IPS DF 19.7 (cell line): ENCODE data around the gene ST6GALNAC4.

Source experiments
- DNase-seq: peaks from one replicate; pipeline ENCODE4 v3.0.0-alpha.2; 2013; ENCODE audit warnings: low read depth, low spot score

ST6GALNAC4 gene, protein sequence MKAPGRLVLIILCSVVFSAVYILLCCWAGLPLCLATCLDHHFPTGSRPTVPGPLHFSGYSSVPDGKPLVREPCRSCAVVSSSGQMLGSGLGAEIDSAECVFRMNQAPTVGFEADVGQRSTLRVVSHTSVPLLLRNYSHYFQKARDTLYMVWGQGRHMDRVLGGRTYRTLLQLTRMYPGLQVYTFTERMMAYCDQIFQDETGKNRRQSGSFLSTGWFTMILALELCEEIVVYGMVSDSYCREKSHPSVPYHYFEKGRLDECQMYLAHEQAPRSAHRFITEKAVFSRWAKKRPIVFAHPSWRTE

DNA sequence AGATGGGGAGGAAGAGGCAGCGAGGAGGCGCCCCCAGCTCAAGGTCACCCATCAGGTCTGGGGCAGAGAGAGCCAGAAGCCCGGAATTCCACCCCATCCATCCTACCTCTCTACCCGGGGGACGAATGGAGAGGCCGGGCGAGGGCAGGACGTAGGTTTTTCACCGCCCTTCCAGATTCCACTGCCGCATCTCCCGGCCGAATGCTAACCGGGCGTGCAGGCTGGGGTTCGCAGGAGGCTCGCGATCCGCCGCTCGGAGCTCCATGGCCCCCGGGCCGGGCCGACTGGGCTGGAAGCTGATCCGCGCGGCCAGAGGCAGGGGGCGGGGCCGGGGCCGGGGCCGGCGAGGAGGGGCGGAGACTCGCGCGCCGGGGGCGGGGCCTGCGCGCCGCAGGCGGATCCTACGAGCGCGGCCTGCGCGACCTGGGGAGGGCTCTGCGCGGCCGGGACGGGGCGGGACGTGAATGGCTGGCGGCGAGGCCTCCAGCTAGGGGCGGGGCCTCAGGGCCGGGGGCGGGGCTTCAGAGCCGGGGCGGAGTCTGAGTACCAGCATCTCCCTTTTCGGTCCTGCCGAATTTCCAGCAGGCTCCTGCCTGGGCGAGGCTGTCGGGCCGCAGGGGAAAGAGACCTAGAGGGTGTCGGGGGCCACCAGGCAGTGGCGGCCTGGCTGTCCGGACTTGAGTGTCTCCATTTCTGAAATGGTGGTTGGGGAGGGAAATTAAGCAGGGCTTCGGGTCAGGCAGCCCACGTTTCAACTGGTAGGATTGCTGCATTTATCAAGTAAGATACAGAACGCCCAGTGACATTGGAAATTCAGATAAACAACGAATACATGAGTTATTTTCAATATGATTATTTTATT lies at the start of gene ST6GALNAC4:
Gene ST6GALNAC4, minus strand, starts transcription at position 322 of the 862 bp plus-strand sequence. CDS start 622 bp downstream, outside the sequence.
- DNase-seq = no peak

DNA sequence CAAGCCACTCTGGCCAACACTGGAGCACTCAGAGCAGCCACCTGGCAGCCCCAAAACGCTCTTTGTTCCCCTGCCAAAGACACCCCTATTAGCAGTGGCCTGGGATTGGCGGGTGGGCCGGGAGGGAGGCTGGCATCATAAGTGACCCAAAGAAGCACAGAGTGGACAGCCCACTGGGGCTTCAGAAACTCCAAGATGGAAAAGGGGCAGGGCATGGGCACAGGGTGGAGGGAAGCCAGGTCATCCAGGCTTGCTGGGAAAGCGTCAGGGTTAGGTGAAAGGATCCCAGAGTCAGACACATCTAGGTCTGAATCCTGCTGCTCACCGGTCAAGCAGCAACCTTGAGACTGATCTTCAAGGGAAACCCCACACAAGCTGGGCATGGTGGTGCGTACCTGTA lies 49.1 kb upstream of the ST6GALNAC4 start:
- DNase-seq = no peak

DNA sequence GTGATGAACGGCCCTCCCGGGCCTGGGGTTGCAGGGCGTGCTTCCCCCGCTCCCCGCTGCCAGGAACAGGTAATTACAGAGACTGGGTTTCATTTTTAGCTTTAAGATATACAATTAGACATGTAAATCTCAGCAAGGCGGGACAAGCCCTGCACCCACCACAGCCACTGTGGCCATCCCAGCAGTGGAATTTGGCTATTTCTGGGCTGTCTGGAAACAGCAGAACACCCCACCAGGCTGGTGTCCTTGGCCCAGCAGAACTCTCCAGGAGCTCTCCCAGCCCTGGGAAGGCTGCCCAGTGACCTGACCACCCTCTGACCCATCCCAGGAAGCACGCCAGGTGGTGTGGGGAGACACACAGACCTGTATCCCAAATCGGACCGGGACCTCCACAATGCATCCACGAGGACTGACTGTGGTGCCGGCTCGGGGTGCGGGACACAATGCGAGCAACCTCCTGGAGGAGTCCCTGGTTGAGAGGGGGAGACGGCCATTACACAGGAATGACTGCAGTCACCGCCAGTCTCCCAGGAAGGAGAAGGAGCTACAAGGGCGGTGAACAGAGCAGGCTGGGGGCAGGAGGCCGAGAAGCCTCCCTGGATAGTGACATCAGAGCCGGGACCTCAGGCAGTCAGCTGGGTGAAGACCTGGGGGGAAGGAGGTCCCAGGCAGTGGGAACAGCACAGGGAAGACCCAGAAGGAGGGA lies 46.7 kb upstream of the ST6GALNAC4 start:
- no peak for DNase-seq

DNA sequence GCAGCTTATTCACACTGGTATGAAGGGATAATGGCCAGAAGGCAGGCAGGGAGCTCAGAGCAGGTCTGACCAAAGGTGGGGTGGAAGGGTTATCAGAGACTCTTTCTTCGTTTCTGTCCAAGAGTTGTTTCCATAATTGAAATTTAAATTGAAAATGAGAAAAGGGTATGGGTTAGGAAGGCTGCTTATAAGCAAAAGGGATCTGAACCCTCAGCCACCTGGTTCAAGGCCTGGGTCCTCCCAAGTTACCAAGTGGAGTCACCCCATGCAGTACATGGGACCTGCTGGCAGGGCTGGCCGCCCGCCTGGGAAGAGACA lies 46.2 kb upstream of the ST6GALNAC4 start:
- DNase-seq = no peak

DNA sequence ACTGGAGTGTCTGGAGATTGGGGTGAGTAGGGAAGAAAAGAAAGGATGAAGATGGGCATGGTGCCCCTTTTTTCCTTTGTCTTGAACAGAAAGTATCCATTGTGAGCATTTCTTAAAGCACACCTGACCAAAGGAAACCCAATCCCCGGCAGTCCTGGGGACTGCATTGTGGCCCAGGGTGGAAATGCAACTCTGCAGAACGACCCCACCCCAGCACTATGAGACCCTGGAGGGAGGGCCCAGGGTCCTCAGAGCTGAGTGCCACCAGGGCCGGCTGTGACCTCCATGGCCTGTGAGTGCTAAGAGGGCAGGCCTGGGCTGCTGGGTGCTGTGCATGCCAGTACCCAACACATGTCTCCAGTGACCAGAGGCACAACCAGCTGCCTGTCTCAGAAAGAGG lies 45.4 kb upstream of the ST6GALNAC4 start:
- no peak for DNase-seq

DNA sequence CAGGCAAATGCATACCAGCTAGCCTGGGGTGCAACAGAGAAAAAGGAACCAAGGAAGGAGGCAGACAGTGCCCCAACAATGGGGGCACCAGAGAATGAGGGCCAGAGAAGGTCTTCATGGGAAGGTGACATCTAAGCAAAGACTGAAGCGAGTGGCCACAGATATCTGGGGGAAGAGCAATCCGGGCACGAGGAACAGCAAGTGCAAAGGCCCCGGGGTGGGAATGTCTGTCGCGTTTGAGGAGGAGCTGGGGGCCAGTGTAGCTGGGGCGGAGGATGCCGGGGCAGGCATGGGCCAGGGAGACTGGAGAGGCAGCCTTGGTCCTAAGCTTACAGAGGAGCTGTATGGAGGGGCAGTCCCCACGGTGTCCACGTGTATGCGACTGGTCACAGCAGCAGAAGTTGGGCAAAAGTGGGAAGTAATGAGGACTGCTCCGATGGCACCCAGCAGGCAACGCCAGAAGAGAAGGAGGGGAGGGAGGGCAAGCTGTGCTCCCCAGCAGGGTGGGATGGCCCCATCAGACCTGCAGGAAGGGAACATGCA lies 44.8 kb upstream of the ST6GALNAC4 start:
- no peak for DNase-seq

DNA sequence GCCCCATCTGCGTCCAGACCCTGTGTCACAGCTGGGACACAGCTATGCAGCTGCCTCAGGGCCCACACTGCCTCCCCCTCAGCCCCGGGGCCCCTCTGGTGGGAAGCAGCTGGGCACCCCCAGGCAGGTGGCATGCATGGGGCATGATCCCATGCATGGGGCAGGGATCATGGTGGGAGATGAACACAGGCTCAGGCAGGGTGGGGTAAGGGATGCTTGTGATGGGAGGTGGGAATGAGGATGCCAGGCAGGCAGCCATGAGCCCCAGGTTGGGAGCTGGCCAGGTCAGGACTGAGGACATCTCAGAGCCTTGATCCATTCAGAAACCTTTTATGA lies 44.3 kb upstream of the ST6GALNAC4 start:
- DNase-seq = no peak

DNA sequence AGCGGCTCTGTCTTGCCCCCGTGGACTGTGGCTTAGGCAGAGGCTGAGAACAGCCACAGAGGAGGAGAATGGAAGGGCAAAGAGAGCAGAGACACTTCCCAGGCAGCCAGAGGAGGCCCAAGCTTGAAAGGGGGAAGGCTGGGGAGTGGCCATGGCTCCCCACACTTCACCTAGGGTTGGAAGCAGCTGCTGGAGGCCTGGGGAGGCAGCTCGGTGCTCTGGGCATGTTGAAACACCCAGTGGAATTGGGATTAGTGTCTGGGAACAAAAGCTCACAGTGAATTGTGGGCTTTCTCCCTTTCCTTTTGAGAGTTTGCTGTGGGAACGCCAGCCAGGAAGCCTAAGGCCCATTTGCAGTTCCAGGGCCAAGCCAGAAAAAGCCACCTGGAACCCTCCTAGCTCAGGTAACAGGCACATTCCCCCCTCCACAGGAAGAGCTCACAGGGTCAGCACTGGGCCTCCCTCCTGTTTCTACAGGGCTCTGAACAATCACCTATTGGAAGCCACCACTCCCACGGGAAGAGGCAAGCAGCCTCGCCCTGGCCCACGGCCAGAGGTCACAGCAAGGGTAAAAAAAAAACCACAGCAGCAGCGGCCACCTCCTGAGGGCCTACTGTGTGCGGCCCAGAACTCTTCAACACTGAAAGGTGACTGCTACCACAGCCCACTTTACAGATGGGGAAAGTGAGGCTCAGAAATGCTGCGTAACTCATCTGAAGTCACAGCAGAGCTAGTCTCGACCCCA lies 43.7 kb upstream of the ST6GALNAC4 start:
- DNase-seq = no peak

DNA sequence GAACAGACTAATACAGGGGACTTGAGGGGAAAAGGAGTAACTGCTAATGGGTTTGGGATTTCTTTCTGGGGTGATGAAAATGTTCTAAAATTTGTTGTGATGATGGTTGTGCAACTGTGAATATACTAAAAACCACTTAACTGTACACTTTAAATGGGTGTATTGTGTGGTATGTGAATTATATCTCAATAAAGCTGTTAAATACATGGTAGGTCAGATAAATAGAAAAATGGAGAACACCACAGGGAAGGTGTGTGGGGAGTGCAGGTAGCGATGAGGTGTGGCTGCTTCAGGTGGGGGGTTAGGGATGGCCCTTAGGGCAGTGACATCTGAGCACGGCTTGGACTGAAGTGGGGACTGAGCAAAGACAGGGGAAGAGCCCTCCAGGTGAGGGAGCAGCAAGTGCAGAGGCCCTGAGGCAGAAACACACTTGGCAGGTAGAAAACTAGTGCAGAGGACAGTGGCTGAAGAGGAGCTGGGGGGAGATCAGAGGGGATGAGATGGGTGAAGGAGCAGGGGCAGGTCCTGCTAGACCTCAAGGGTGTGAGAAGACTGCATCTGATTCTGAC lies 43.1 kb upstream of the ST6GALNAC4 start:
- no peak for DNase-seq

DNA sequence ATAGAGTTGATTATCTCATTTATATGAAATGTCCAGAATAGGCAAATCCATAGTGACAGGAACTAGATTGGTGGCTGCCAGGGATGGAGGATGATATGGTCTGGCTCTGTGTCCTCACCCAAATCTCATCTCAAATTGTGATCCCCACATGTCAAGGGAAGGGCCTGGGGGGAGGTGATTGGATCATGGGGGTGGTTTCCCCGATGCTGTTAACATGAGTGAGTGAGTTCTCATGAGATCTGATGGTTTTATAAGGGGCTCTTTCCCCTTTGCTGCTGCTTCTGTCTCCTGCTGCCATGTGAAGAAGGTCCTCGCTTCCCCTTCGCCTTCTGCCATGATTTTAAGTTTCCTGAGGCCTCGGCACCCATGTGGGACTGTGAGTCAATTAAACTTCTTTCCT lies 42.6 kb upstream of the ST6GALNAC4 start:
- no peak for DNase-seq

DNA sequence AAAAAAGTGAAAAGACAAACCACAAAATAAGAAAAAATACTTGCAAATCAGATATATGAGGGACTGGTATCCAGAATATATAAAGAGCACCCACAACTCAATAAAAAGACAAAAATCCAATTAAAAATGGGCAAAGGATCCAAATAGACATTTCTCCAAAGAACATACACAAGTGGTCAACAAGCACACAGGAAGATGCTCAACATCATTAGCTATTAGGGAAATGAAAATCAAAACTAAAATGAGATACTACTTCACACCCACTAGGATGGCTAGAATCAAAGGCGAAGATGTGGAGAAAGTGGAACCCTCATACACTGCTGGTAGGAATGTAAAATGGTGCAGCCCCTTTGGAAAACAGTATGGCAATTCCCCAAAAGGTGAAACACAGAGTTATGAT lies 41.9 kb upstream of the ST6GALNAC4 start:
- DNase-seq = no peak

DNA sequence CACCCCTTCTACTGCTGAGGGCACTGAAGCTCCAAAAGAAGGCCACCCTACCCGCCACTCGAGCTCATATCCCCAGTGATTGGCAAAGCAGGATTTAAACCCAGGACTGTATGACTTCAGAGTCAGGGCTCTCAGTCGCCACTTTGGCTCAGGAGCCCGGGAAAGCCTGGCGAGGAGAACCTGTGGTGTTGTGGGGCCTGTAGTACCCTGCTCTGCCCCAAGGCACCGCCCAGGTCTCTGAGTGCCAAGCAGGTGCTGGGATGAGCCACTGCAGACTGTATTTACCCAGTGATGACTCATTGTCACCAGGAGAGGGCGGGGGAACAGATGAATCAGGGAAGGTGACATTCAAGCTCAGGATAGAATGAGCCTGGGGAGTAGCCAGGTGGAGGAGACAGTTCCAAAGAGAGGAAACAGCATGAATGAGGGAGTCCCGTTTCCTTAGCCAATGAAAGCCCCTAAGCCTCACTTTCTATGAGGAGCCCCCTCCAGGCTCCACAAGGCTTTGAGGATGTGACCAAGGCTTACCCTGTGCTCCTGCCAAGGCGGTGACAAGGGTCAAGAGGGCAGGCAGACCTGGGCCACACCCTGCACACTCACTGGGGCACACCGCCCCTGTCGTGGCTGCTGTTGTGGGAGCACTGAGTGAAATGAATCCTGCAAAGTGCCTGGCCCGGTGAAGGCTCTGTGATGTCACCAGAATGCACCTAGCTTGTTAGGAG lies 38.6 kb upstream of the ST6GALNAC4 start:
- peak; percentile 88 for DNase-seq

DNA sequence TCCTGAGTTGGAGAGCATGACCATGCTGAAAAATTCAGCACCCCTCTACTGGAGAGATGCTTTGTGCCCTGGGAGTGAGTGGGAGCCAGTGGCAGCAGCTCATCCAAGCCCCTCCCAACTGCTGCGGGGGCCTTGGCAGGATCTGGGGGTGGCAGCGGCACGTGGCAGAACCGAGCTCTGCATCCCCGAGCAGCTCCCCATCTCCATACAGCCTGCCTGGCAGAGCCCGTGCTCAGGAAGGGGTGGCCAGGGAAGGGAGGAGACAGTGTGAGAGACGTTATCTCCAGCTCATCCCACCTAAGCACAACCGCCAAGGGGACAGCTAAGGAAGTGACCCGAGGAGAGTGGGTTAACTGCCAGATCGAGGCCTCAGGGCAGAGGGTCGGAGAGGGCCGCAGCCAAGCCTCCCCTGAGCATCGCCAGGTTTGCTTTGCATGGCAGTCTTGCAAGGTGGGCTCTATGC lies 38.0 kb upstream of the ST6GALNAC4 start:
- DNase-seq = no peak

DNA sequence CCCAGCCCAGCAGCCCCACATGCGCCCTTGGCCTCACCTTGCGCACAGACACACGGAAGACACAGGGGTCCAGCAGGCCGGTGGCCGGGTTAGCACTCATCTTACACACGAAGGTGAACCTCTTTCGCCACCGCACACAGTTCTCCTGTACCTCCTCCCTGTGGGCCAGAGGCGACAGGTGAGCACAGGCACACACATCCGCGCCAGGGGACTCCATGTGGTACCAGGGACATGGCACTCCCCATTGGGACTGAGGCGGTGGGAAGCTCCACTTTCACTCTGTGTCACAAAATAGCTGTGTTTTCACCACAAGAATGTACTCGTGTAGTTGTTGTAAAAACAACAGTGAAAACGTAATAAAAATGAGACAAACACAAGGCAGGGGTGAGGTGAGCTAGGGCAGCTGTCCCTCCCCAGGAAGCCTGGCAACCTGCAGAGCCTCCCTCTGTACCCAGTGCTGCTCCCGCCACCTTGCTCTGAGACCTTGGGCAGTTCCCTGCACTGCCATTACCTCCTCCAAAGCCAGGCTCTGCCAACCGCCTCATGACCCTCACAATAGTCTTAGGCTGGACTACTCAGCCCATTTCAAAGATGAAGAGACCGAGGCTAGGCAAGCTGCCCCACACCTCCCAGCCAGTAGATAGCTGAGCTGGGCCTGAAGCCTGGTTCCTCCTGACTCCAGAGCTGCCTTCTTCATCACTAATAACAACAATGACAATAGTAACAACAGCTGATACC lies 37.1 kb upstream of the ST6GALNAC4 start:
- DNase-seq = no peak

DNA sequence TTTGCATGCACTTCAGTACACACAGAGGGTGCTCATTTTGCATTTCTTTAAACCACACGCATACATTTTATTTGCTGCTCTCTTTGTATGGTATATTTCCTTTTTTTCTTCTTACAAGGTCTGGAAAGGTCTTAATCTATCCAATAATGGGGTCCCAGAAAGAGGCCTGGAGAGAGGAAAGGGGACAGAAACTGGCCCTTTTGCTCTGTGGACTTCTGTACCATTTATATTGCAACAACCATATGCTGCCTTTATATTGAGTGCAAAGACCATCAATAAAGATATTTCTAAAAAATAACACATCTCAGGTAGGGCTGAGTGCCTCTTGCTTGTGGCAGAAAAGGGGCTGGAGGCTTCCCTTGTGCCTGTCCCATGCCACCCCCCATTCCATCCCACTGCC lies 36.3 kb upstream of the ST6GALNAC4 start:
- no peak for DNase-seq

DNA sequence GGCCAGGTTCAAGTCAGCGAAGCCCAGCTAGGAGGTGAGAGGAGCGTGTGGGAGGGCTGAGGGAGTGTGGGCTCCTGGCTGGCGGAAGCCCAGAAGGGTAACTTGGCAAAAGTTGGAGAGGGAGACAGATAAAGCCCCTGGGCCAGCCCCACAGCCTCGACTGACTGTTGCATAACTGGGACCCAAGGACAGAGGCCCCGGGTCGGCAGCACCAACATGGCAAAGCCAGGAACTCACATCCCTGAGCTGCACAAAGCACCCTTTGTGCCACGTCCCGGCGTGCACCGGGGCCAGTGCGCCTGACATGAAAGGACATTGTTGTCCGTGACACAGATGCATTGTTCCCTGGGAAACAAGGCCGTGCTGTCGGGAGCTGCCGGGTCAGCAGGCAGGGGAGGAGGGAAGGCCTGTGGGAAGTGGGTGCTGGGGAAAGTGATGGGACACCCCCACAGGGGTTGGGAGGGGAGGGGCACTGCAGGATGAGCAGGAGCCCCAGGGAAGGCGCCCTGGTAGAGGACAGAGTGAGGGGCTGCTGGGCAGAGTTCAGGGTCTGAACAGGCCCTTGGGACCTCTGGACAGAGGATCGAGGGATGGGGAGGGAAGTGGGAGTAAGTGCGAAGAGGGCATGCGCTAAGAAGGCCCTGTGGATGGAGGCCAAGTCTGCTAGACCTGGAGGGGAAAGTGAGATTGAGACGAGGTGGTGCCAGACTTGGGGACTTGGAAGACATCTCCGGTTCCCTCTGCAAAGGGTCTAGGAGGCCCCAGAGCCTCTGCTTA lies 33.9 kb upstream of the ST6GALNAC4 start:
- no peak for DNase-seq

DNA sequence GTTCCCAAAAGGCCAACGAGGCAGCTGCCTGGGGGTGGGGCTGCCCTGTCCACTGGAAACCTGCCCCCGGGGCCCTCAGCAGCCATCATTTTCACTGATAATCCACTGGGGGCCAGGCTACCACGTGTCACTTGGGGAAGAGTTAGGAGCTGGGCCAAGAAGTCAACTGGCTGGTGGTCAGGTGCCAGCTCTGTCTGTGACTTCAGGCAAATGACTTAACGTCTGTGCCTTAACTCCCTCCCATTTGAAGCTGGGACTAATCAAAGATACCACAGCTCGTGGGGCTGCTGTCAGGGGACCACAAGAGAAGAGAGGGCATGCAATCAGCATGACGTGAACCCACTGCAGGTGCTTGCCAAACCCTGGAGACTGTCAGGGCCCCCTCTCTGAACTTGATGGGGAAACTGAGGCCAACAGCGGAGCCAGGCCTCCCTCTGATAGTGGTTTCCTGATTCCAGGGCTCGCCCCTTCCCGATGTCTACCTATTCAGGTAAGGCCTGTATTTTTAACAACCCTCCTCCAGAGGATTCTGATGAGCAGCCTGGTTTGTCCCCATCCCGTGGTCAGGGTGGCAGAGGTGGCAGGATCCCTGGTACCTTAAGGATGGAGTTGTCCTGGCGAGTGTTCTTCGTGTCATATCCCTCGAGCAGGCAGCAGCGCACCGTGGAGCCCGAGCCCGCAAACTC lies 33.1 kb upstream of the ST6GALNAC4 start:
- no peak for DNase-seq
